Liver (tissue), 3 donors: ENCODE measurements around the gene LRCH4.

ENCODE experiments used
- ATF3 ChIP-seq: IDR thresholded peaks from 2 replicates; pipeline ENCODE4 v1.6.1; 2016; ENCODE audit warnings: antibody characterized with exemption
- CTCF ChIP-seq: fragments of 150-350 bp; IDR thresholded peaks from 2 replicates; pipeline ENCODE4 v1.5.1; 2017; ENCODE audit warnings: improper control_type of control experiment, low read depth, low read length; ENCODE audit not compliant: missing input control
- EGR1 ChIP-seq, 2 donors: IDR thresholded peaks; 2 replicates each; pipeline ENCODE4 v1.6.1; 2016 to 2018; ENCODE audit warnings: antibody characterized with exemption in 2 of 2, low read depth in 2 of 2
- FOXA1 ChIP-seq: IDR thresholded peaks from 2 replicates; pipeline ENCODE4 v1.6.1; 2016; ENCODE audit warnings: antibody characterized with exemption
- MAX ChIP-seq: IDR thresholded peaks from 2 replicates; pipeline ENCODE4 v1.6.1; 2016; ENCODE audit warnings: antibody characterized with exemption
- RAD21 ChIP-seq, 2 donors: IDR thresholded peaks; 2 replicates each; pipeline ENCODE4 v1.6.1; 2016; ENCODE audit warnings: antibody characterized with exemption in 2 of 2, mild to moderate bottlenecking in 2 of 2
- SP1 ChIP-seq: IDR thresholded peaks from 2 replicates; pipeline ENCODE4 v1.6.1; 2018; ENCODE audit warnings: antibody characterized with exemption, mild to moderate bottlenecking
- TAF1 ChIP-seq: conservative IDR thresholded peaks from 2 replicates; pipeline ENCODE4 v1.6.1; 2016; ENCODE audit warnings: antibody characterized with exemption, mild to moderate bottlenecking
- ZBTB33 ChIP-seq: IDR thresholded peaks from 2 replicates; pipeline ENCODE4 v1.6.1; 2016; ENCODE audit warnings: antibody characterized with exemption
- donor health status: healthy.
- donor health status: healthy.

GRCh38 chr7:100575206-100575631, 10.7 kb downstream of the LRCH4 start:
- TF ChIP-seq CTCF (no peak), MAX (no peak), SP1 (peak; percentile 50), ZBTB33 (no peak), TAF1 (no peak), RAD21 (IDR thresholded peaks at IDR 0.05) (no peak), ATF3 (no peak), EGR1 (IDR thresholded peaks at IDR 0.05; ENCODE audit: low read depth in 2 of 2) (no peak), FOXA1 (no peak)
